ENCODE data around the gene RPEL1.

Gene RPEL1

DNA sequence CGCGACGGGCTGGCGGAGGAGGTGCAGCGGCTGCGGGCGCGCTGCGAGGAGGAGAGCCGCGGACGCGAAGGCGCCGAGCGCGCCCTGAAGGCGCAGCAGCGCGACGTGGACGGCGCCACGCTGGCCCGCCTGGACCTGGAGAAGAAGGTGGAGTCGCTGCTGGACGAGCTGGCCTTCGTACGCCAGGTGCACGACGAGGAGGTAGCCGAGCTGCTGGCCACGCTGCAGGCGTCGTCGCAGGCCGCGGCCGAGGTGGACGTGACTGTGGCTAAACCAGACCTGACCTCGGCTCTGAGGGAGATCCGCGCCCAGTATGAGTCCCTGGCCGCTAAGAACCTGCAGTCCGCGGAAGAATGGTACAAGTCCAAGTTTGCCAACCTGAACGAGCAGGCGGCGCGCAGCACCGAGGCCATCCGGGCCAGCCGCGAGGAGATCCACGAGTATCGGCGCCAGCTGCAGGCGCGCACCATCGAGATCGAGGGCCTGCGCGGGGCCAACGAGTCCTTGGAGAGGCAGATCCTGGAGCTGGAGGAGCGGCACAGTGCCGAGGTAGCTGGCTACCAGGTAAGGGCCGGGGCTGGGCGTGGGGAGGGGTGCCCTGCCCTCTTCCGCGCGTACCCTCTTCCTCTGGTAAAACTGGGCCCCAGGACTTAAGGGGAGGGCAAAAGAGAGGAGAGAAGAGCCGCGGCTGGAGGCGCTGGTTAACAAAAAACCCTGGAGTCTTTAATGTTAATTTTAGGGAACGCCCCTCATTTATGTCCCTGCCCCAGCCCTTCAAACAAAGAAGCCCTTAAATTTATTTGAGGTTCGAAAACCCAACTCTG lies 32.2 kb downstream of the RPEL1 start:
- POLR2A ChIA-PET, result no interaction called here
- CTCF ChIA-PET, result interaction anchor here (0.8 kb wide), 1 partner anchor 34 kb away, joined by 3 read pairs; no protein-coding TSS in a partner anchor
- TF ChIP-seq, protein P1, sequence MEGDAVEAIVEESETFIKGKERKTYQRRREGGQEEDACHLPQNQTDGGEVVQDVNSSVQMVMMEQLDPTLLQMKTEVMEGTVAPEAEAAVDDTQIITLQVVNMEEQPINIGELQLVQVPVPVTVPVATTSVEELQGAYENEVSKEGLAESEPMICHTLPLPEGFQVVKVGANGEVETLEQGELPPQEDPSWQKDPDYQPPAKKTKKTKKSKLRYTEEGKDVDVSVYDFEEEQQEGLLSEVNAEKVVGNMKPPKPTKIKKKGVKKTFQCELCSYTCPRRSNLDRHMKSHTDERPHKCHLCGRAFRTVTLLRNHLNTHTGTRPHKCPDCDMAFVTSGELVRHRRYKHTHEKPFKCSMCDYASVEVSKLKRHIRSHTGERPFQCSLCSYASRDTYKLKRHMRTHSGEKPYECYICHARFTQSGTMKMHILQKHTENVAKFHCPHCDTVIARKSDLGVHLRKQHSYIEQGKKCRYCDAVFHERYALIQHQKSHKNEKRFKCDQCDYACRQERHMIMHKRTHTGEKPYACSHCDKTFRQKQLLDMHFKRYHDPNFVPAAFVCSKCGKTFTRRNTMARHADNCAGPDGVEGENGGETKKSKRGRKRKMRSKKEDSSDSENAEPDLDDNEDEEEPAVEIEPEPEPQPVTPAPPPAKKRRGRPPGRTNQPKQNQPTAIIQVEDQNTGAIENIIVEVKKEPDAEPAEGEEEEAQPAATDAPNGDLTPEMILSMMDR (IDR thresholded peaks at IDR 0.05; ENCODE audit: insufficient read depth, low read length, missing control alignments), result no peak
- DNase-seq (ENCODE audit: low read depth, low spot score), result no peak
- peak overlapping the region; percentile 50 for H3K4me3 ChIP-seq (ENCODE audit: low read depth, low read length)

DNA sequence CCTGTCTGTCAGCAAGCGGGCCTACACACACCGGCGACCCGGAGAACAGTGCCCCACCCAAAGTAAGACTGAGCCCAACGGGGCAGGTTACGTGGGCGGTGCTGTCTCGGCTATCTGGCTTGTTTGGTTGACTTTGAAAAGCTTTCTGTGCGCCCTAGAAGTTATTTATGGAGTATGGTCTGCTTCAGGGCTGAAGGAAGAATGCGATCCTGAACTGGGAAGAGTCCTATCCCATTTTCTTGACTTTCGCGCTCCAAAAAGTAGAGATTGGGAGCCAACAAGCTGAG lies 32.8 kb downstream of the RPEL1 start:
- POLR2A ChIA-PET, result no interaction called here
- TF ChIP-seq, protein P1 (IDR thresholded peaks at IDR 0.05; ENCODE audit: insufficient read depth, low read length, missing control alignments), result no peak
- no peak overlapping the region for H3K4me3 ChIP-seq (ENCODE audit: low read depth, low read length)
- DNase-seq (ENCODE audit: low read depth, low spot score), result no peak
- CTCF ChIA-PET, result interaction anchor here (0.6 to 1.4 kb wide), 2 partner anchors 34 to 136 kb away, joined by 3 to 4 read pairs; no protein-coding TSS in a partner anchor

DNA sequence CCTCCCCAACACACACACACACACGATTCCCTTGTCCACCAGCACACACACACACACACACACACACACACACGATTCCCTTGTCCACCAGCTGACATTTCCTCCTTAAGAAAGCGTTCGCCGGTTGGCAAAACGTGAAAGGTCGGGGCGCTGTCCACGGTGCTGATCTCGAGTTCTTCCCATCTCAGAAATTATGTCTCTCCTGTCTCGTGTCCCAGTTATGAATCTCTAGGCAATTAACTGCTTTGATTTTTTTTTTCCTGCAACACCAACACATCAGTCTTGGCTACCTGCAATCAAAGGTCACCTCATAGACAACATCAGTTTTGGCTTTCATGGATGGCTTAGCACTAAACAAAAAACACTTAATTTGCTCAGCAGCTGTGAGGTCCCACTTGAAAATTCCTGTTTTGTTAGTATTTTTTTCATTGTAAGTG lies 33.2 kb downstream of the RPEL1 start:
- ChIA-PET CTCF (interaction anchor here (0.6 to 1.4 kb wide), 2 partner anchors 34 to 136 kb away, joined by 3 to 4 read pairs; no protein-coding TSS in a partner anchor), POLR2A (no interaction called here)
- H3K4me3 ChIP-seq (ENCODE audit: low read depth, low read length), result no peak overlapping the region
- DNase-seq (ENCODE audit: low read depth, low spot score), result no peak
- TF ChIP-seq, protein P1 (IDR thresholded peaks at IDR 0.05; ENCODE audit: insufficient read depth, low read length, missing control alignments), result no peak

DNA sequence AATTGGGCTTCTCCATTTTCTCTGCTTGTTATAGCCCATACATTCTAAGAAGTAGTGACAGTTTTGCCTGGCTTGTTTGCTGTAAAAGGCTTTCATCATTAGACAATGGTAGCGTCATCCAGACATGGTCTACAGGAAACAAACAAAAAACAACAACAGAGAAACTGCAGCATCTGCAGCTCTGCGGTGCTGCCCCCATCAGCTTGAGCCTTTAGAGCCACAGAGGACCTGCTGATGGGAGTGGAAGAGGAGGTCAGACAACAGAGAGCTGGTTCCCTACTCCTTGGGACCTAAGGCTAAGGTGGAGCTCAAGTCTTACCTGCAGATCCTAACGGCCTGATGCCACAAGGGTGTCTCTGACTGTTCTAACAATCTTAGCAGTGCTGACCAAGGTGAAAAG lies 34.3 kb downstream of the RPEL1 start:
- POLR2A ChIA-PET, result interaction anchor here (0.6 kb wide), 1 partner anchor 66 kb away, joined by 3 read pairs; no protein-coding TSS in a partner anchor
- TF ChIP-seq, protein P1 (IDR thresholded peaks at IDR 0.05; ENCODE audit: insufficient read depth, low read length, missing control alignments), result no peak
- no peak for DNase-seq (ENCODE audit: low read depth, low spot score)
- no peak overlapping the region for H3K4me3 ChIP-seq (ENCODE audit: low read depth, low read length)
- CTCF ChIA-PET, result interaction anchor here (1.4 kb wide), 2 partner anchors 16 to 35 kb away, joined by 3 to 4 read pairs; no protein-coding TSS in a partner anchor

DNA sequence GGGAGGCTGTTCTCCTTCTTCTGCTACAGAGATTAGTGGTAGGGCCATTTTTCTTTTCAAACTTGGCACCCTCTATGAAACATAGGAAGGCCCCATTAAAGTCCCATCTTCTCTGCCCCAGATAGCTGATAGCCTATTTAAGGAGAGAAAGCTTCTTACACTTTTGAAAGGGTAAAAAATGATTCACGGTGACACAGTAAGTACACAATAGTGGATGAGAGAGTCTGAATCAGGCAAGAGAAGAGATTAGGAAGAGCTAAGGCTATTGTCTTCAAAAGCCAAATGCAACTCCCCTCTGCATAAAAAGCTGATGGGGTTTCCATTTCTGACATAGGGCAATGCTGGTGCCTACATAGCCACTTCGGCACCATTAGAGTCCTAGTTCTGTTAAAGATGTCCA lies 34.8 kb downstream of the RPEL1 start:
- CTCF ChIA-PET, result interaction anchor here (1.4 kb wide), 1 partner anchor 16 kb away, joined by 3 read pairs; no protein-coding TSS in a partner anchor
- POLR2A ChIA-PET, result interaction anchor here (0.6 kb wide), 1 partner anchor 65 kb away, joined by 3 read pairs; no protein-coding TSS in a partner anchor

DNA sequence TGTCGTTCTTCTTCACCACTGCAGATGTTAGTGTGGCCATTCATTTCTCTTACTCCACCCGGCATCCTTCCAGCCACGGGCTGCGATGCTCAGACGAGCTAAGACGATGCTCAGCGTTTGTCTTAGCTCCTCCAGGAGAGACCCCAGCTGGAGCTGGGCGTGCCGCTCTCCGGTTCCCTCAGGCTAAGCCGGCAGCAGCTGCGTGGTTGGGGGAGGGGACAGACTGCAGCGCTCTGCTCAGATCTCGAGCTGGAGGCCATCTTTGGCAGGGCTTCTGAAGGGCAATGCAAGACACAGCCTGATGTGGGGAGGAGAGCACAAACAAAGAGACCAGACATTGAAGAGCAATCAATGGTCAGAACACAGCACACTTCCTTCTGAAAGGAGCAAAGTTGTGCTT lies 36.1 kb downstream of the RPEL1 start:
- no peak overlapping the region for H3K4me3 ChIP-seq (ENCODE audit: low read depth, low read length)
- TF ChIP-seq, protein P1 (IDR thresholded peaks at IDR 0.05; ENCODE audit: insufficient read depth, low read length, missing control alignments), result no peak
- ChIA-PET POLR2A (no interaction called here), CTCF (no interaction called here)
- DNase-seq (ENCODE audit: low read depth, low spot score), result no peak

More for the DNA sequence above, 34.8 kb downstream of the RPEL1 start:
- no peak for DNase-seq (ENCODE audit: low read depth, low spot score)
- TF ChIP-seq, protein P1 (IDR thresholded peaks at IDR 0.05; ENCODE audit: insufficient read depth, low read length, missing control alignments), result no peak
- no peak overlapping the region for H3K4me3 ChIP-seq (ENCODE audit: low read depth, low read length)
